Hepatic stellate cell (primary cell): ENCODE measurements around the gene IDH2.

Experiments used
- DNase-seq: peaks from one replicate; pipeline ENCODE4 v3.0.0; 2011; ENCODE audit warnings: low spot score

The IDH2 gene

GRCh38 chr15:90063770-90064247 is 38.5 kb downstream of the IDH2 start:
- DNase-seq: no peak

GRCh38 chr15:90062973-90063769 is 39.1 kb downstream of the IDH2 start:
- DNase-seq: no peak

DNA sequence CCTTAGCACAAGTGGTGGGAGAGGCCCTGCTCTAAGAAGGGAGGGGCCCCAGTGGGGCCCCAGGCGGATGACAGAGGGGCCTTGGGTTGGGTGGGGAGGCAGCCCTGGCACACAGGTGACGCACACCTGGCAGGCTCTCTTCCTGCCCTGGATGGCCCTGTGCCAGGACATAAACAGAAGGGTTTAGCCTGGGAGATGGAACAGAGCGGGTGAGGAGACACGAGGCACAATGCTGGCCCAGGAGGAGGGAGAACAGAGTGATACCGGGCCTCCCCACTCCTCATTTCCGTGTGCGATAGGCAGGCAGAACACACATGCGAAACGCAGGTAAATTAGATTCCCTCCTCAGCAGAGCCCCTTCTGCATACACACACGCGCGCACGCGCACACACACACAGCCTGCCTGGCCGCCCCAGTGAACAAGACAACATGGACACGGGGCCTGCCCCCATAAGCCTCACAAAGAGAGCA is 39.8 kb downstream of the IDH2 start:
- no peak for DNase-seq

GRCh38 chr15:90062023-90062442 is 40.2 kb downstream of the IDH2 start:
- no peak for DNase-seq

DNA sequence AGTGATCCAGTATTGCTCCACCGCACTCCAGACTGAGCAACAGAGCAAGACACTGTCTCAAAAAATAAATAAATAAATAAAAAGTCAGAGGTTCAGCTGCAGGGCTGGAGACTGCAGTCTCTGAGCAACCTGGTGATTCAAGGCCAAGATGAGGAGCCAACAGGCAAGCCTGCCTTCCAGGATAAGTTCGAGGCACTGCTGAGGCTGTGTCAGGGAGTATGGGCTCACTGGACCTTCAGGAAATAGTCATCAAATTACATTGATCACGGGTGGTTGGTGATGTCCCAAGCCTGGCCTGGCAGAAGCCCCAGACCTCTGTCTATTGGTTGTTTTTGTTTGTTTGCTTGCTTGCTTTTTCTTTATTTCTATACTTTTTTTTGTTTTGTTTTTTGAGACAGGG is 41.5 kb downstream of the IDH2 start:
- no peak for DNase-seq

DNA sequence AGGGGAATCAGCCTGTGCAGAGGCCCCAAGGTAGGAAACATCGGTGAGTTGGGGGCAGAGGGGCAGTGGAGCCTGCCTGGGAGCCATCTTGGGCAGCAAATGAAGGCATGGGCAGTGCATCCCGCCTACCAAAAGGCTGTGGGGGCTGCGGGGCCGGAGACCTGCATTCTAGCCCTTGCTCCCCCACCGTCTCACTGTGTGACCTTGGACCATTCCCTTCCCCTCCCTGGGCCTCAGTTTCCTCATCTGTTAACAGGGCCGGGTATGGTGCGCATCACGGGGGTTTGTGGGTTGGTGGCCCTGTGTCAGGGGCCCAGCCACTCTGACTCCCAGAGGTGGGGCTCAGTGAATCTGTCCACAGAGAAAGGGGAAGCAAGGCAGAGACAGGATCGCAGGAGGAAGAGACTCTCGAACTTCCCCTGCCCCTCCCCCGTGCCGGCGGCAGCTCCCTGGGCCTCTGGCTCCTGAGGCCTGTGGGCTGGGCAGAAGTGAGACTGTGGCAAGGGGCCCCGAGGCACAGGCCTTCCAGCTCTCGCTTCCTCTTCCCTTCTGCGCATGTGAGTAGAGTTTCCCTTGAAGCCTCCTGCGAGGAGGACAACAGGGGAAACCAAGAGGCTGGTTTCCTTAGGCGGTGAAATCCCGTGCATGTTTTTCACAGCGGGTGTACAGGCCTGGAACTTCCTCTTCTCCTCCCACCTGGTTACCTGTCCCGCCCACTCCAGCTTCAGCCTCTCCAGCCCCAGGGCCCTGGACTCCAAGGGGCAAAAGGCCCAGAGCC is 42.9 kb downstream of the IDH2 start:
- no peak for DNase-seq

DNA sequence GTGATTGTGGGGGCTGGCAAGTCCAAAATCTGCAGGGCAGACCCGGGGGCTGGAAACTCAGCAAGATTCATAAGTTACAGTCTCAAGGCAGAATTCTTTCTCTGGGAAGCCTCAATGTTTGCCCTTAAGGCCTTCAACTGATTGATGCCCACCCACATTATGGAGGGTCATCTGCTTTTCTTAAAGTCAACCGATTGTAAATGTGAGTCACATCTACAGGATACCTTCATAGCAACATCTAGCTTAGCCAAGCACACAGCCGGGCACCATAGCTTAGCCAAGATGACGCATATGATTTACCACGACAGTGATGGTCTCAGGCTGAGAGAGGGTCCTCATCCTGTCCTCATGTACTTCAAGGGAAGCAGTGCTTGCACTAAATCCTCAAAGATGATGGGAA is 43.5 kb downstream of the IDH2 start:
- DNase-seq: no peak

- no peak for DNase-seq
These were observed 44.0 kb downstream of the IDH2 start for GRCh38 chr15:90058308-90058707.

DNA sequence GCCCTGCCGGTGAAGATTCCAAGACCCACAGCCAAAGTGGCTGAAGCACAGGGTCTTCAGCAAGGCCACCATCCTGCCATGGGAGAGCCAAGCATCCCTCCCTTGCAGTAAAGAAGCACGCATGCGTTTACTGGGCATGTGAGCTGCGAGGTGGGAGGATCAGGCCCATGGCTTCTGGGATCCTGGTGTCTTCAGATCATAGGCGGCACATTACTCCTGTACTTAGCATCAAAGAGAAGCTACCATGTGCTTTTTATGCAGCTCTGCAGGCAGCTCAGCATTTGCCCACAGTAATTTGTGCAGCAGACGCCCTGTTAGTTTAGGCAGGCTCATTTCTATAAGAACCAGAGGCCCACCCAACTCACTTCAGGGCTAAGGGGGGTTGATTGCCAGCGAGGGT is 45.7 kb downstream of the IDH2 start:
- no peak for DNase-seq

DNA sequence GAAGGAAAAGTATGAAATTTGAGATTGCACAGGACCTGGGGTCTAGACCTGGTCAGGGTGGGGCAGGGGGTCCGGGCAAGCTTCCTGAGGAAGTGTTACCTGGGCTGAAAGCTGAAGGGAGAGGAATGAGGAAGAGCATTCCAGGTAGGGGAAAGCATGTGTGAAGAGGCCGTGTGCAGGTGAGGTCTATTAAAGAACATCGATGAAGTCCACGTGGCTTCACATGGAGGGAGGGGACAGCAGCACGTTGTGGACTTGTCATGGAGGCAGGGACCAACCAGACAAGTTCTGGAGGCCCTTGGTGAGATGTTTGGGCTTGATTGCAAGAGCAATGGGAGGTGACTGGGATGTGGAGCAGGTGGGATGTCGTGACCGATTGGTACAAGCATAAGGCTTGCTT is 47.1 kb downstream of the IDH2 start:
- DNase-seq: no peak

DNA sequence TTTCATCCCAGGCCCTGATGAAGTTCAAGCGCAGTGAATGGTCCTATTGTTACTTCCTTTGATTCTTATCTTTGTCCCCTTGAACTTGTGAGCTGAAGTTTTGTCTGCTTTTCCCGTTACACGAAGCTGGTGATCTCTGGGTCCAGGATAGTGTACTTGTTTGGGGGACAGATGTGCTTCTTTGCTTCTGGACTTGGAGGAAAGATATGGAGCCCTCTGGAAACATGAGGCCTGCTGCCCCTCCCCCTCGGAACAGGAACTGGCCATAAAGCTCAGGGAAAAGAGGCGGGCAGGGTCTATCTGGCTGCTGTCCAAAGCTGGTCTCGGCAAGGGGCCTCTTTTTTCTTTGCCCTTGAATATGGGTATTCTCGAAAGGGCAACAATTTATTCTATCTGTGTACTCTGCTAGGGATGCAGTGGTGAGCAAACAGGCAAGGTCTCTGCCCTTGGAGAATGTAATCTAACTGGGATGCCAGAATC is 47.6 kb downstream of the IDH2 start:
- no peak for DNase-seq

GRCh38 chr15:90053685-90054466 is 48.4 kb downstream of the IDH2 start:
- DNase-seq: no peak

DNA sequence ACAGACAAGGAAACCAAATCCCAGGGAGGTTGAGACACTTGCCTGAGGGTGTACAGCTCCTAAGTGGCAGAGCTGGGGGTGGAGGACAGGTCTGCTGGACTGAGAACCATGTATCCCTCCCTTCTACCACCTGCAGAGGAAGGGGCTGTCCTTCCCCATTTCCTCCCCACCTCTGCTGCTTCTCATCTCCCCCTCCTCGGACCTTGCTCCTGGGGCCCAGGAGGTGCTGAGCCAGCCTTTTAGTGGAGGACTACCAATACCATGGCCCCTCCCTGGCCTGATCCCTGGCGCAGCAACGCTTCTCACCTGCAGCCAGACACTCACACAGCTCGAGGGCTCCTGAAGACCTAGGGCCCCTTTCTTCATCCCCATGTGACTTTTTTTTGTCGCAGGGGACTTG is 50.4 kb downstream of the IDH2 start:
- no peak for DNase-seq

GRCh38 chr15:90049666-90050604 is 52.3 kb downstream of the IDH2 start:
- DNase-seq: no peak

- no peak for DNase-seq
These were observed 53.2 kb downstream of the IDH2 start for GRCh38 chr15:90049030-90049429.

- no peak for DNase-seq
These were observed 54.2 kb downstream of the IDH2 start for GRCh38 chr15:90047956-90048575.

- DNase-seq: no peak
These were observed 55.3 kb downstream of the IDH2 start for GRCh38 chr15:90046911-90047392.

- DNase-seq: no peak
These were observed 56.0 kb downstream of the IDH2 start for GRCh38 chr15:90046289-90046688.

- DNase-seq: no peak
These were observed 57.3 kb downstream of the IDH2 start for GRCh38 chr15:90044916-90045371.

DNA sequence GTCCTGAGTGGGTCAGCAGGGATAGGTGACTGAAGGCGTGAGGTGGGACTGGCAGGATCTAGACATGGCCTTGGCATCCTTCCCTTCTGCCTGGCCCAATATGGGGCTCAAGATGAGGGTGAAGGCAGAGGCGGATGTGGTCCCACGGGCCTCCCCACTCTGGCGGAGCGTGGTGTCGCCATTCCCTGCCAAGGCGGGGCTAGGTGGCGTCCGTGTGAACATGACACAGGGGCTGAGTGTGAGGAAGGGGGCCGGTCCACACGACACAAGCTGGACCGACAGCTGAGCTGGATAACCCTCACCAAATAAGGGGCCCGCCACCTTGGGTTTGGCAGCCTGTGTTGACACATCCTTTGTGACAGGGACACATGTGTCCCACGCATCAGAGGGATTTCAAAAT is 58.1 kb downstream of the IDH2 start:
- no peak for DNase-seq
